NCI-H2171 (cell line): ENCODE results near the gene VPS51.
"Not testable (repeated sequence)": the region's sequence is repeated elsewhere in the genome, so short reads cannot be mapped to it uniquely, and the experiment has no call there.

ENCODE experiments used
- DNase-seq: peaks from one replicate; lab custom pipeline; 2025; lab: John Stamatoyannopoulos, UW

Gene VPS51

DNA sequence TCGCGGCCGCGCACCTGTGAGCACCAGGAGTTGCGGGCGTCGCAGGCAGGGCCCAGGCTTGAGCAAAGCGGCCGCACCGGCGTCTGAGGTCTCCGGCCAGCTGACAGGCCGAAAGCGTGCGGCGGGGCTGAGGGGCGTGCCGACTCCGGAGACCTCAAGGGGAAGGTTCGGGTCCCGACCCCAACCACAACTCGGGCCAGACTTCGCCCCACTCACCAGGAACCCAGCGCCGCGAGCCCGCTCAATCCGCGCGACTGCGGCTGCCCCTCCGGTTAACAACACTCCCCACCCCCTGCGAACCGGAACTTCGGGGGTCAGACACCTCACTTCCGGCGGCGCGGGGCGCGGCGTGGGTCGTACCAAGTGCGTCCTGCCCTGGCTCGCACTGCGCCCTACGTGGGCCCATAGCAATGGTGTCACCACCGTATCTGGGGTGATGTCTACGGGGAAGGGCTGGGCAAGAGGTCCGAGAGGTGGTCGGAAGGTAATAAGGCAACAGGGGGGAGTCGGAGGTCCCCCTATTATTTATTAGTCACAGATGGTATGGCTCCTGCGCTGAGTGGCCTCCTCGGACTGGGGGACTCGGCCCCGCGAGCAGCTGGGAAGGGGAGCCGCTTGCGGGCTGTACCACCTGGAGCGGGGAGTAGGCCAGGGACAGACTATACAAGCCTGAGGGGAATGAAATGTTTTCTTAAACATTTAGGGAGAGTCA lies 38.4 kb downstream of the VPS51 start, which contains the start of gene SYVN1:
Gene SYVN1, minus strand, starts transcription at position 280 of the 712 bp plus-strand sequence. CDS start 918 bp downstream, outside the sequence.
- peak; percentile 86 for DNase-seq

DNA sequence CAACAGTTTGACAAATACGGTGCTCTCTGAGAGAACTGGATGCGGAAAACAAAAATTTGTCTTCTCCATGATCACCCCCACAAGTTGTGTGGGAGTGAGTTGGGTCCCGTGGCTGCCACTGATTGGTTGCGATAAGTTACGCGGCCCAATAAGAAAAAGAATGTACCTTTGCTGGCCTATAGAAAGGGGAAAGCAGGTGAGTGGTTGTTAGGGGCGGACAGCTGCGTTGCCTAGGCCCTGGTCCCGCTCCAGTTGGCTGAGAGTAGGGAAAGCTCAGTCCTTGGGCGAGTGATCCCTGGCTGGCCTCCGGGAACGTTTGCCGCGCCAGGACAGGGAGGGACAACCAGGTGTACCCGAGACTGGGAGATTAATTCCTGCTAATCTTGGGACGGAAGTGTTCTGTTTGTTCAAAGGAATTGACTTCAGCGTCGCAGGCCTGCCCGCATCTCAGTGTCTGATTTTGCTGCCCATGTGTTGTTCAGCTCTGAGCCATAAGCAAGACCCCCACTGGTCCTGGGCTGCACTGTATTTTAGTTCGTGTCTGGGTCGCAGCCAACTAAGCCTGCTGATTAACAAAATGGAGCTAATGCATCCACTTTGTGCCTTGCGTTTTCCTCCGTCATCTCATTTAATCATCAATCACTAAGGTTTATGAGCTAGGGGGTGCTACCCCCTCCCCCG lies 39.1 kb downstream of the VPS51 start:
- peak; percentile 93 for DNase-seq

DNA sequence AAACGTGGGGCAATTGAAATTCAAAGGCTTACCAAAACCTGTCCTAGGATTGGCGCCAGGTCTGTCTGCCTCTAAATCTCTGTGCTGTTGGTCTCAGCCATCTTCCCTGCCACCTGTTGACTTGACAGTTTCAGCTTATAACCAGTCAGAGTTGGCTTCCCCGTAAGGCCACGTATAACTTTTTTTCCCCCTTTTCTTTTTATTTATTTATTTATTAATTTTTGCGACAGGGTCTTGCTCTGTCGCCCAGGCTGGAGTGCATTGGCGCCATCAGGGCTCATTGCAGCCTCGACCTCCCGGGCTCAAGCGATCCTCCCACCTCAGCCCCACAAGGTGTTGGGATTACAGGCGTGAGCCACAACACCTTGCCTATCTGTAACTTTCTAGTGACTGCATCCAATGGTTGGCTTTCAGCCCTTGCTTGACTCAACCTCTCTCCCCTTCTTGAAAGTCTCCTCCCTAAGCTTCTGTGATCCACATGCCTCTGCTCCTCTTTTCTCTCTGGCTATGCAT lies 39.7 kb downstream of the VPS51 start:
- DNase-seq = no peak

DNA sequence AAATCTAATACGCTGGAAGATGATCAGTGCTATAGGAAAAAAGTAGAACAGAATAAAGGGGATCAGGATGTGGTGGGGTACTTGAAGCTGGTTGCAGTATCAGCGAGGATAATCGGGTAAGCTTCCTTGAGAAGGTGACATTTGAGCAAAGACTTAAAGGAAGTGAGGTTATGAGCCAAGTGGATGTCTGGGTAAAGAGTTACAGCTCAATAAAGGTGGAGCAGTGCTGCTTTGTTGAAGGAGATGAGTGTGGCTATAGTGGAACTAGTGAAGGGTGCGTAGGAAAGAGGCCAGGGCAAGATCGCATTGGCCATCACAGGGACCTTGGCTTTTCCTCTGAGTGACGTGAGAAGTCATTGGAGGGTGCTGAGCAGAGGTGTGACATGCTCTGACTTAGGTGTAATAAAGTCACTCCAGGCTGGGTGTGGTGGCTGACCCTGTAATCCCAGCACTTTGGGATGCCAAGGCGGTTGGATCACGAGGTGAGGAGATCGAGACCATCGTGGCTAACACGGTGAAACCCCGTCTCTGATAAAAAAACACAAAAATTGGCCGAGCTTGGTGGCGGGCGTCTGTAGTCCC lies 40.6 kb downstream of the VPS51 start:
- DNase-seq = no peak

DNA sequence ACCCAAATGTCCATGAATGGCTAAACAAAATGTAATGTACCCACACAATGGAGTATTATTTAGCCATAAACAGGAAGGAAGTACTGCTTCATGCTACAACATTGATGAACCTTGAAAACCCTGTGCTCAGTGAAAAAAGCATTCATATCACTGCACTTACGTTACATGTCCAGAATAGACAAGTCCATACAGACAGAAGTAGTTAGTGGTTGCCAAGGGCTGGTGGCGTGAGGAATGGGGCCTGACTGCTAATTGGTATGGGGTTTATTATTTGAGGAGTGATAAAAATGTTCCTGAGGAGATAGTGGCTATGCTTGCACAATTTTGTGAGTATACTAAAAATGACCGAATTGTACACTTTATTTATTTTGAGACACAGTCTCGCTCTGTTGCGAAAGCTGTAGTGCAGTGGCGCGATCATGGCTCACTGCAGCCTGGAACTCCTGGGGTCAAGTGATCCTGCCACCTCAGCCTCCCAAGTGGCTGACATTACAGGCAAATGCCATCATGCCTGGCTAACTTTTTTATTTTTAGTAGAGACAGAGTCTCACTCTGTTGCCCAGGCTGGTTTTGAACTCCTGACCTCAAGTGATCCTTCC lies 46.0 kb downstream of the VPS51 start:
- DNase-seq = no peak

DNA sequence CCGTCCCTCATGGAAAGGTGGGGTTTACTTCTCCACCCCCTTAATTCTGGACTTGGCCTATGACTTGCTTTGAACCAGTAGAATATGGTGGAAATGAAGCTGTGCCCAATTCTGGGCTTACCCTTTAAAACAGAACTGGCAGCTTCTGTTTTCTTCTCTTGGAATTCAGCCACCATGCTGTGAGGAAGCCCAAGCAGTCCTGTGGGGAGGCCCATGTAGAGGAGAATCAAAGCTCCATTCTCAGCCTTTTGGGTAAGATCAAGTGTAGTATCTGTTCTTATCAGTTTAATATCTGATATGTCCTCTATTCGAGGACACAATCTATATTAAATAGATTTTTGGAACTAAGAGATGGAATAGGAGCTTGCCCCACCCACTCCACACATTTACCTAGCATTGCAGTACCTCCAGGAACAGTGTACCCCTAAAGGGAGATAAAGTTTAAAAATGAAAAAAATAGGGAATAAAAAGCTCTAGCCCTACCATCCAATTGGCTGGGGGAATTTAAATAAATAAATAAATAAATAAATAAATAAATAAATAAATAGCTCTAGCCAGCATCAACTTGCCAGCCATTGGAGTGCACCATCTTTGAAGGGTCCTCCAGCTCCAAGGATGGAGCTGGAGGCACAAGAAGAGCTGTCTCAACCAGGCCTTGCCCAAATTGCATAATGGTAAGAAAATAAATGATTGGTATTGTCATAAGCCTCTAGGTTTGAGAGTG lies 51.5 kb downstream of the VPS51 start:
- DNase-seq = no peak

DNA sequence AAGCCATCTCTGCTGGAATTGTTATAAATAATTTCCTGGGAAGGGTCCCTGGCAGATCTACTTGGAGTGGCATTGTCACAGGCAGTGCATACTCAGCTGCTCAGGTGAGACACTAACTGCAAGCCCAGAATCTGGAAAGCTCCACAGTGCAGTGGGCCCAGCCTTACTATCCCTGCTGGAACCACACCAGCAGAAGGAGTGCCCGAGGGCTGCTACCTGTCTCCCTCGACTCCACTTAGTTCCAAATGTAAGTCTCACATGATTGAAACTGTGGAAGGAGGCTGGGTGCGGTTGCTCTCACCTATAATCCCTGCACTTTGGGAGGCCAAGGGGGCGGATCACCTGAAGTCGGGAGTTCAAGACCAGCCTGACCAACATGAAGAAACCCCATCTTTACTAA lies 52.6 kb downstream of the VPS51 start:
- DNase-seq = peak; percentile 20

DNA sequence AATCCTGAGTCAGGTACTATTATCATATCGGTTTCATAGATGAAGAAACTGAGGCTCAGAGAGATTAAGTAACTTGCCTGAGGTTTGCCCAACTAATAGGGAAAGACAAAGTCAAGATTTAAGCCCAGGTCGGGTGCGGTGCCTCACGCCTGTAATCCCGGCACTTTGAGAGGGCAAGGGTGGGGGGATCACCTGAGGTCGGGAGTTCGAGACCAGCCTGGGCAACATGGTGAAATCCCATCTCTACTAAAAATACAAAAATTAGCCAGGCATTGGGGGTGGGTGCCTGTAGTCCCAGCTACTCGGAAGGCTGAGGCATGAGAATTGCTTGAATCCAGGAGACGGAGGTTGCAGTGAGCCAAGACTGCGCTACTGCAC lies 54.1 kb downstream of the VPS51 start:
- DNase-seq = not testable (repeated sequence)

DNA sequence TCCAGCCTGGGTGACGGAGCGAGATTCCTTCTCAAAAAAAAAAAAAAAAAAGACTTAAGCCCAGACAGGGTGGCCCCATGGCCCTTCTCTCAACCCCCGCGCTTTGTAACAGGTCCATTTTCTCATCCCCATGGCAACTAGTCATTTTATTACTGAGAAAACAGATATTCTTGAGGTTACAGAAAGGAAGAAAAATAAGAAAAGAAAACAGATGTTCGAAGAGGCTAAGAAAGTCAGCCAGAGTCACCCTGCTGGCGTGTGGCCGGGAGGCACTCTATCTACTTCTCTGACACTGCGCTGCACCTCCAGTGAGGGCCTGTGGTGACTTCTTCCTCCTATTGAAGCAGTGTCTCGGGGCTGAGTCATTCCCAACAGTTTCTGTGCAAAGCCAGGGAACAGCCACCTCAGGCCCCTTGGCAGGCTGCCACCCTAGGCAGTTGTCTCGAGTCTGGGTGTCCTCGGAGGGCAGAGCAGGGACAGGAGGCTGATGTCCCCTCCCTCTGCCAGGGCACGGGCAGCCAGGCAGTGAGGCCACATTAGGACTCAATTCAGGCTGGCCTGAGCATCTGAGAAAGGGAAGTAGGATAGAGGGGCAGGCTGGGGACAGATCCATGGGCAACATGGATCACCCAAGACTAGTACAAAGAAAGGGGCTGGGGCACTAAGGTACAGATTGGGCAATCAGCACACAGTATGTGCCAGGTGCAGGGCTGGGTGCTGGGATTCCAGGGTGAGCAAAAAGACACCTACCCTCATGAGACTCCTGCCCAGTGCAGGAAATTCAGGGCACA lies 54.7 kb downstream of the VPS51 start:
- DNase-seq = peak; percentile 70

DNA sequence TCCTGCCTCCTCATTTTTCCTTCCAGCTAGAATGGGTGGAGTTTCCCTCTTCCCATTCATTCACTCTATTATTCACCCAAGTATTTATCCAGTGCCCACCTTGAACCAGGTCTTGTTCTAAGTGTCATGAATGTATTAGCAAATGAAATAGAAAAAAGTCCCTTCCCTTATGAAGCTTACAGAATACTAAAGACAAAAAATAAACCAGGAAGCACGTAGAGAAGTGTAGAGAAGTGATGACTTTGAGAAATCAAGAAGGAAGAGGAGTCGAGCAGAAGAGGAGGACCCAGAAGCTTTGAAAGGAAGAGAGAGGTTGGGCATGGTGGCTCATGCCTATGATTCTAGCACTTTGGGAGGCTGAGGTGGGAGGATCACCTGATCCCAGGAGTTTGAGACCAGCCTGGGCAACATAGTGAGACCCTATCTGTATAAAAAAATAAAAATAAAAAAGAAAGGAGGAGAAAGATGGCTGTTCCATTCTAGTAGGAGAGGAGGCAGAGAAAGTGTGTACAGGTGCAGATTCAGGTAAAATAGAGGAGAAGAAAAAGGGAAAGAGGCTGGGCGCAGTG lies 55.4 kb downstream of the VPS51 start:
- no peak for DNase-seq

DNA sequence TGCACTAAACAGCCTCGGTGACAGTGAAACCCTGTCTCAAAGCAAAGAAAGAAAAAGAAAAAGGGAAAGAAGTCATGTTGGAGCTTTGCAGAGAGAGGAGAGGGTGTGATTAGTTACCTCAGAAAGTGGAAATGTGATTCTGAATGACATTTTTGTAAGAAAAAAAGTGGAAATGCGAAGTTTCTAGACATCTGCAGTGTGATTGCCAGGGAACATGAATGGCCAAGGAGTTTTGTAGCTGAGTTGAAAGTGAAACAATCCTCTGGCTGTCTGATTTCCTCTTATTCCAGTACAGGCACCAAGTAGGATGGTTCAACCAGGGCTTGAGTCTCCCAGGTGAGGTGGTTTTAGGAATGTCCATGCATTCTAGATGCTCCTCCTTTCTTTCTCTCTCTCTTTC lies 56.1 kb downstream of the VPS51 start:
- DNase-seq = no peak

DNA sequence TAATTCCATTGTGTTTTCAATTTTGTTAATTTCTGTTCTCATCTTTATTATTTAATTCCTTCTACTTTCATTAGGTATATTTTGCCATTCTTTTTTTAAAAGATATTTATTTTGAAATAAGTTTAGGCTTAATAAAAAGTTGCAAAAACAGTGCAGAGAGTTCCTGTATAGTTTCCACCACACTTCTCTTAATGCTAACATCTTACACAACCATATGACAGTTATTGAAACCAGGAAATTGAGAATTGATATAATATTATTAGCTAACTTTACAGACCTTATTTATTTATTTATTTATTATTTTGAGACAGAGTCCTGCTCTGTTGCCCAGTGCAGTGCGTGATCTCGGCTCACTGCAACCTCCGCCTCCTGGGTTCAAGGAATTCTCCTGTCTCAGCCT lies 60.2 kb downstream of the VPS51 start:
- no peak for DNase-seq

DNA sequence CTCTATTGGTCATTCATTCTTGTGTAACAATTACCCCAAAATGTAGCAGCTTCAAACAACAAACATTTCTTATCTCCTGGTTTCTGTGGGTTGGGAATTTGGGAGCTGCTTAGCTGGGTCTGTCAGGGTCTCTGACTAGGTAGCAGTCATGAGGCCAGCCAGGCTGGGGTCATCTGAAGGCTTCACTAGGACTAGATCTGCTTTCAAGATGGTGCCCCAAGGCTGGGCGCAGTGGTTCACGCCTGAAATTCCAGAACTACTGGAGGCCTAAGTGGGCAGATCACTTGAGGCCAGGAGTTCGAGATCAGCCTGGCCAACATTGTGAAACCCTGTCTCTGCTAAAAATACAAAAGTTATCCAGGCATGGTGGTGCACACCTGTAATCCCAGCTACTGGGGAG lies 60.9 kb downstream of the VPS51 start:
- DNase-seq = no peak

DNA sequence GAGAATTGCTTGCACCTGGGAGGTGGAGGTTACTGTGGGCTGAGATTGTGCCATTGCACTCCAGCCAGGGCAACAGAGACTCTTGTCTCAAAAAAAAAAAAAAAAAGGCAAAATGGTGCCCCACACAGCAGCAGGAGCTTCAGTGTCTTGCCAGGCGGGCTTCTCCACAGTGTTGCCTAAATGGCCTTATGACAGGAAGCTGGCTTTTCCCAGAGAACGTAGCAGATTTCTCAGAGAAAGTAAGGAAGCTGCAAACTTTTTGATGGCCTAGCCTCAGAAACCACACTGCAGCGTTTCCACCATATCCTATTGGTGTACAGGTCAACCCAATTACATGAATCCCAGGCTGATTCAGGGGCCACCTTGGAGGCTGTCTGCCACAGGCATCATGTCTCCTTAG lies 61.3 kb downstream of the VPS51 start:
- DNase-seq = no peak

DNA sequence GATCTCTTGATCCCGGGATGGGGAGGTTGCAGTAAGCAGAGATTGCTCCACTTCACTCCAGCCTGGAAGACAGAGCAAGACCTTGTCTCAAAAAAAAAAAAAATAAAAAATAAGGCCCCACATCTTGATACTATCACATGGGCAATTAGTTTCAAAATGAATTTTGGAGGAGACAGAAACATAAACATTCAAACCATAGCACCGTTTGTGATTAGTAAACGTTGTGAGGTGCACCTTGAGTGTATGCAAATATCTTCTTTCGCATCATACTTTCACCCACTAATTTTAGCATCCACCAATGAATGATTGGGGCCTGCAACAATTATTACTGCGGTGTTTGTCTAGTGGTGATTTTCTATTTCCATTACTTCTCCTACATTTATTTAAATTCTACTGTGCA lies 63.0 kb downstream of the VPS51 start:
- DNase-seq = no peak

DNA sequence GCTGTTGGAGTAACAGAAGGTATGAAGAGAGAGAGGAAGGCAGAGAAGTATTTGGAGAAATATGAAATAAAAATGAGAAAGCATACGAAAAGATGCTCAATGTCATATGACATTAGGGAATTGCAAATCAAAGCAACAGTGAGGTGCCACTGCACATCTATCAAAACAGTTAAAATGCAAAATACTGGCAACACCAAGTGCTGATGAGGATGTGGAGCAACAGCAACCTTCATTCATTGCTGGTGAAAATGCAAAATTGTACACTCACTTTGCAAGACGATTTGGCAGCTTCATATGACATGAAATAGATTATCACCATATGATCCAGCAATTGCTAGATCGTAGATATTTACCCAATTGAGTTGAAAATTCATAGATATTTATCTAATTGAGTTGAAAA lies 64.6 kb downstream of the VPS51 start:
- DNase-seq = no peak
